PFSK-1 (cell line): ENCODE measurements around the gene LIMK1.

ENCODE experiments used
- POLR2AphosphoS5 ChIP-seq: IDR thresholded peaks from 2 replicates; pipeline ENCODE4 v1.6.1; 2012; ENCODE audit warnings: low read depth, mild to moderate bottlenecking, control low read depth, low read length, moderate library complexity
- TF ChIP-seq, protein P1 (sequence below), 2 experiments: IDR thresholded peaks; 2 replicates each; pipeline versions ENCODE4 v1.6.1 to v1.8.0; 2011 to 2012; ENCODE audit warnings: low read depth in 2 of 2, low read length in 2 of 2, control low read depth in 1 of 2, inconsistent platforms in 1 of 2, mild to moderate bottlenecking in 1 of 2, moderate library complexity in 1 of 2; ENCODE audit not compliant: insufficient read depth in 1 of 2

DNA sequence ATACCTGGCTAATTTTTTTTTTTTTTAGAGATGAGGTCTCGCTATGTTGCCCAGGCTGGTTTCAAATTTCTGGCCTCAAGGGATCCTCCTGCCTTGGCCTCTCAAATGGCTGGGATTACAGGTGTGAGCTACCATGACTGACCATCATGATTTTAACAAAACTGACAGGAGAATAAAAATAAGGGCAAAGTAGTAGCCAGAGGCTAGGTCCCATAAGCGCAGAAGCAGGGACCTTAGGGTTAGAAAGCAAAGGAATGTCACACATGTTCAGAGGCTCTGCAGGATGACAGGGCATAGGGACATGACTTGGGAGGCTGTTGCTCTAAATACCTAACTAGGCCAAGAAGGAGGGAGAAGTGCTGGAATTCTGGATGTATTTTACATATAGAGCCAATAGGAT, 5.1 kb upstream of the LIMK1 start:
- TF ChIP-seq, protein P1, sequence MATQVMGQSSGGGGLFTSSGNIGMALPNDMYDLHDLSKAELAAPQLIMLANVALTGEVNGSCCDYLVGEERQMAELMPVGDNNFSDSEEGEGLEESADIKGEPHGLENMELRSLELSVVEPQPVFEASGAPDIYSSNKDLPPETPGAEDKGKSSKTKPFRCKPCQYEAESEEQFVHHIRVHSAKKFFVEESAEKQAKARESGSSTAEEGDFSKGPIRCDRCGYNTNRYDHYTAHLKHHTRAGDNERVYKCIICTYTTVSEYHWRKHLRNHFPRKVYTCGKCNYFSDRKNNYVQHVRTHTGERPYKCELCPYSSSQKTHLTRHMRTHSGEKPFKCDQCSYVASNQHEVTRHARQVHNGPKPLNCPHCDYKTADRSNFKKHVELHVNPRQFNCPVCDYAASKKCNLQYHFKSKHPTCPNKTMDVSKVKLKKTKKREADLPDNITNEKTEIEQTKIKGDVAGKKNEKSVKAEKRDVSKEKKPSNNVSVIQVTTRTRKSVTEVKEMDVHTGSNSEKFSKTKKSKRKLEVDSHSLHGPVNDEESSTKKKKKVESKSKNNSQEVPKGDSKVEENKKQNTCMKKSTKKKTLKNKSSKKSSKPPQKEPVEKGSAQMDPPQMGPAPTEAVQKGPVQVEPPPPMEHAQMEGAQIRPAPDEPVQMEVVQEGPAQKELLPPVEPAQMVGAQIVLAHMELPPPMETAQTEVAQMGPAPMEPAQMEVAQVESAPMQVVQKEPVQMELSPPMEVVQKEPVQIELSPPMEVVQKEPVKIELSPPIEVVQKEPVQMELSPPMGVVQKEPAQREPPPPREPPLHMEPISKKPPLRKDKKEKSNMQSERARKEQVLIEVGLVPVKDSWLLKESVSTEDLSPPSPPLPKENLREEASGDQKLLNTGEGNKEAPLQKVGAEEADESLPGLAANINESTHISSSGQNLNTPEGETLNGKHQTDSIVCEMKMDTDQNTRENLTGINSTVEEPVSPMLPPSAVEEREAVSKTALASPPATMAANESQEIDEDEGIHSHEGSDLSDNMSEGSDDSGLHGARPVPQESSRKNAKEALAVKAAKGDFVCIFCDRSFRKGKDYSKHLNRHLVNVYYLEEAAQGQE (IDR thresholded peaks at IDR 0.05; ENCODE audit: insufficient read depth in 1 of 2, low read depth in 2 of 2, low read length in 2 of 2) = no peak
- no peak for TF ChIP-seq POLR2AphosphoS5
